Adrenal gland (tissue), 12 donors: Measurements from ENCODE around the gene QKI. TPM values are rescaled to one million over a fixed set of nuclear protein-coding genes. Genes with fewer than 3 reads are reported as not detected.
A peak's percentile ranks its signal among the peaks of the same experiment; 100 is the strongest.

ENCODE experiments used
- DNase-seq, 7 donors: peaks; one replicate each; pipeline ENCODE4 v3.0.0-alpha.2; 2019 to 2020
- H3K27ac ChIP-seq, 5 donors: fragments of 200-600 bp; sonication (generic) in 4 of 5; 1 replicate in 3 of 5; 2 replicates in 2 of 5; pipeline versions ENCODE4 v1.5.1 to v1.8.0; 2016 to 2020; ENCODE audit warnings: mild to moderate bottlenecking in 1 of 5
- H3K27me3 ChIP-seq: fragments of 200-600 bp; 2 replicates; pipeline ENCODE4 v1.8.0; 2021
- H3K36me3 ChIP-seq, 2 donors: fragments of 200-600 bp; replicated peaks in 1 of 2; 1 replicate in 1 of 2; 2 replicates in 1 of 2; pipeline versions ENCODE4 v1.5.1 to v1.8.0; 2018 to 2022
- H3K4me1 ChIP-seq, 2 donors: fragments of 200-600 bp; replicated peaks in 1 of 2; 1 replicate in 1 of 2; 2 replicates in 1 of 2; pipeline versions ENCODE4 v1.5.1 to v1.8.0; 2018 to 2021
- H3K4me3 ChIP-seq, 4 donors: fragments of 200-600 bp; sonication (generic) in 3 of 4; one replicate each; pipeline ENCODE4 v1.5.1; 2016 to 2018
- H3K9me3 ChIP-seq, 3 donors: fragments of 200-600 bp; sonication (generic) in 1 of 3; replicated peaks in 1 of 3; 1 replicate in 2 of 3; 2 replicates in 1 of 3; pipeline versions ENCODE4 v1.5.1 to v1.8.0; 2016 to 2021
- CTCF ChIP-seq, 6 experiments: fragments of 450-650 bp in 4 of 6; fragments of 200-600 bp in 2 of 6; sonication (generic) in 1 of 6; IDR thresholded peaks; 1 replicate in 5 of 6; 2 replicates in 1 of 6; pipeline versions ENCODE4 v1.5.1 to v1.8.0; 2016 to 2021; ENCODE audit warnings: antibody characterized with exemption in 6 of 6, mild to moderate bottlenecking in 2 of 6, moderate library complexity in 1 of 6
- POLR2A ChIP-seq, 2 donors: fragments of 450-650 bp; IDR thresholded peaks; one replicate each; pipeline ENCODE4 v1.6.1; 2017; ENCODE audit warnings: antibody characterized with exemption in 2 of 2, mild to moderate bottlenecking in 2 of 2, moderate library complexity in 1 of 2
- WGBS, 4 donors: extraction: QIAGEN DNeasy Blood & Tissue Kit in 2 of 4; methylation state at CpG; one replicate each; pipeline versions ENCODE4 v1.1.5 to v1.1.7; 2013 to 2017; 5-methylcytosine and 5-hydroxymethylcytosine counted together
- intact Hi-C, 2 donors: fragments of 100-400 bp; cut with DNase I; formaldehyde crosslinking; loops; one replicate each; pipeline versions ENCODE4 v1.14.1 to v1.15.0; 2022 to 2023
- polyA plus RNA-seq, 3 donors: library from polyadenylated mRNA; stranded (reverse); fragments of 200-250 nt in 2 of 3; fragments of 350-450 nt in 1 of 3; fragmentation: Illumina TruSeq in 1 of 3; extraction: RNeasy Lipid Tissue Mini Kit (QIAGEN cat#74804) in 1 of 3; gene quantifications; one replicate each; pipeline ENCODE4 v1.2.3, GENCODE V29; 2013 to 2014
- total RNA-seq, 9 donors: library from RNA; depleted of rRNA in 4 of 9; stranded (reverse); fragments of >200 nt in 4 of 9; fragments of 120-200 nt in 1 of 9; fragmentation: NEBNext Ultra II Directional in 1 of 9; extraction: Animal tissue kit (Norgen Biotek cat#: 25700) in 1 of 9; gene quantifications; one replicate each; pipeline versions ENCODE4 v1.1.0 to v1.2.4, GENCODE V29; 2013 to 2023
- donor health status: healthy with polysubstance abuse.
- donor health status: Bipolar disorder and iron deficiency.
- donor health status: DM: yes; HTN: yes; CAD: no.
- donor health status: DM: no; HTN: no; CAD: no.
- donor health status: DM: no; HTN: no; CAD: no.
- donor health status: DM: yes; HTN: yes; CAD: no.

QKI gene
- total and polyA plus RNA-seq, 12 donors, result 10.3 to 207 (median 130) TPM

- no peak for DNase-seq
- Histone ChIP-seq H3K36me3 (no peaks in the 10 kb centered on the region), H3K9me3 (no peaks in the 10 kb centered on the region), H3K4me3 (no peak overlapping the region), H3K27ac (no peak overlapping the region), H3K4me1 (peaks cover 23 to 52% of the 10 kb centered on the region in 2 donors), H3K27me3 (no peaks in the 10 kb centered on the region)
- intact Hi-C loops, result loop anchor here in 1 of 2 donors (10.0 kb wide), 1 partner anchor 54 kb away; no protein-coding TSS in a partner anchor
- 67 to 90% (median 82%) methylated on average over 9 of the region's 9 CpGs for WGBS, 4 donors
- no peak for TF ChIP-seq POLR2A (IDR thresholded peaks at IDR 0.05)
- TF ChIP-seq CTCF (IDR thresholded peaks at IDR 0.05), result no peak
Measured at GRCh38 chr6:163408352-163408991, 6.0 kb upstream of the QKI start.

- TF ChIP-seq CTCF (IDR thresholded peaks at IDR 0.05), result no peak
- H3K9me3 ChIP-seq, result no peaks in the 10 kb centered on the region
- H3K4me3 ChIP-seq, result no peak overlapping the region
- intact Hi-C loops, result loop anchor here (5.0 to 10.0 kb wide), 4 partner anchors 47 to 227 kb away; no protein-coding TSS in a partner anchor
- H3K27me3 ChIP-seq, result no peaks in the 10 kb centered on the region
- 56 to 68% (median 64%) methylated on average over 12 of the region's 12 CpGs for WGBS, 4 donors
- H3K27ac ChIP-seq, result no peak overlapping the region
- DNase-seq, result no peak
- no peaks in the 10 kb centered on the region for H3K36me3 ChIP-seq
- peaks cover 23 to 44% of the 10 kb centered on the region in 2 donors for H3K4me1 ChIP-seq
Measured at GRCh38 chr6:163409712-163410111, 4.8 kb upstream of the QKI start.

GRCh38 chr6:163412341-163412740 is 2.2 kb upstream of the QKI start:
- Histone ChIP-seq H3K27ac (peak overlapping the region; percentile 95 to 100 (median 98)), H3K9me3 (no peaks in the 10 kb centered on the region), H3K4me1 (peaks cover under 1 to 20% of the 10 kb centered on the region in 2 donors), H3K4me3 (peak overlapping the region in 2 of 4 donors; percentile 38 to 98), H3K36me3 (no peaks in the 10 kb centered on the region), H3K27me3 (no peaks in the 10 kb centered on the region)
- intact Hi-C loops, result loop anchor here (5.0 to 10.0 kb wide), 3 partner anchors 50 to 230 kb away; no protein-coding TSS in a partner anchor
- no peak for DNase-seq
- no peak for TF ChIP-seq CTCF (IDR thresholded peaks at IDR 0.05)
- TF ChIP-seq POLR2A (IDR thresholded peaks at IDR 0.05), result no peak
- 9 to 14% (median 12%) methylated on average over 1 of the region's 1 CpG for WGBS, 4 donors

GRCh38 chr6:163412801-163413344 is 1.6 kb upstream of the QKI start:
- TF ChIP-seq POLR2A (IDR thresholded peaks at IDR 0.05), result no peak
- no peak for TF ChIP-seq CTCF (IDR thresholded peaks at IDR 0.05)
- Histone ChIP-seq H3K36me3 (no peaks in the 10 kb centered on the region), H3K27me3 (no peaks in the 10 kb centered on the region), H3K27ac (peak overlapping the region; percentile 95 to 100 (median 98)), H3K4me1 (peaks cover 0 to 22% of the 10 kb centered on the region in 2 donors), H3K9me3 (no peaks in the 10 kb centered on the region), H3K4me3 (peak overlapping the region in 3 of 4 donors; percentile 38 to 98 (median 80))
- 1 to 4% (median 2%) methylated on average over 14 of the region's 14 CpGs for WGBS, 4 donors
- intact Hi-C loops, result loop anchor here (5.0 to 10.0 kb wide), 3 partner anchors 51 to 231 kb away; no protein-coding TSS in a partner anchor
- DNase-seq, result no peak
